HEK293T (cell line): ENCODE results near the gene WWOX.

ENCODE experiments used
- PKNOX1 ChIP-seq: fragments of 450-650 bp; IDR thresholded peaks from 2 replicates; pipeline ENCODE4 v1.6.1; 2016
- SUZ12 ChIP-seq: fragments of 450-650 bp; IDR thresholded peaks from 2 replicates; pipeline ENCODE4 v1.6.1; 2016; ENCODE audit warnings: mild to moderate bottlenecking

- no peak for TF ChIP-seq SUZ12
- no peak for TF ChIP-seq PKNOX1
These were observed 7.2 kb downstream of the WWOX start for GRCh38 chr16:78106686-78107085.
